ENCODE results near the gene TLR9.

TLR9 gene

GRCh38 chr3:52217409-52217805, 8.0 kb downstream of the TLR9 start:
- Histone ChIP-seq H3K9me3 (replicated peaks in 1 of 11) (no peaks in the 10 kb centered on the region), H3K27ac (peak overlapping the region in 6 of 11 experiments; percentile 6 to 56 (median 24); a peak in 6 of 22 replicates), H4K20me1 (peaks cover 0 to 70% (median 4%) of the 10 kb centered on the region in 11 experiments; a peak in 9 of 22 replicates), H3K4me1 (peaks cover 49 to 76% (median 64%) of the 10 kb centered on the region in 10 experiments), H3K9ac (peak overlapping the region in 3 of 11 experiments; percentile 13 to 43 (median 28); a peak in 3 of 22 replicates), H3K4me3 (no peak overlapping the region; a peak in 1 of 20 replicates), H3K27me3 (no peaks in the 10 kb centered on the region), H3K4me2 (peak overlapping the region; percentile 71 to 92 (median 77)), H3K36me3 (peaks cover 37 to 58% (median 40%) of the 10 kb centered on the region in 11 experiments)
- TF ChIP-seq Cebpa-rat (IDR thresholded peaks at IDR 0.05) = no peak

- H3K4me2 ChIP-seq = peak overlapping the region; percentile 71 to 92 (median 77)
Measured at GRCh38 chr3:52216585-52217408, 8.6 kb downstream of the TLR9 start.

GRCh38 chr3:52215351-52215750, 10.1 kb downstream of the TLR9 start:
- no peak overlapping the region for H3K4me3 ChIP-seq
- H3K27ac ChIP-seq = 0 out of 22 replicates have a peak overlapping the region, but pooled peaks of 1 of the 11 experiments have one; percentile 9
- no peak for TF ChIP-seq Cebpa-rat (IDR thresholded peaks at IDR 0.05)
- H3K36me3 ChIP-seq = peaks cover 58 to 63% (median 59%) of the 10 kb centered on the region in 11 experiments
- H3K4me1 ChIP-seq = peaks cover 40 to 61% (median 48%) of the 10 kb centered on the region in 10 experiments
- H4K20me1 ChIP-seq = peaks cover 0 to 76% (median 13%) of the 10 kb centered on the region in 11 experiments; a peak in 13 of 22 replicates
- H3K9ac ChIP-seq = no peak overlapping the region
- no peaks in the 10 kb centered on the region for H3K9me3 ChIP-seq (replicated peaks in 1 of 11)
- H3K27me3 ChIP-seq = no peaks in the 10 kb centered on the region
- H3K4me2 ChIP-seq = peak overlapping the region in 4 of 11 experiments; percentile 71 to 92 (median 82); a peak in 5 of 22 replicates

More at GRCh38 chr3:52216585-52217408, 8.6 kb downstream of the TLR9 start:
- Histone ChIP-seq H3K36me3 (peaks cover 43 to 58% (median 46%) of the 10 kb centered on the region in 11 experiments), H3K9me3 (replicated peaks in 1 of 11) (no peaks in the 10 kb centered on the region), H3K4me1 (peaks cover 49 to 70% (median 58%) of the 10 kb centered on the region in 10 experiments), H3K9ac (peak overlapping the region in 3 of 11 experiments; percentile 13 to 43 (median 28); a peak in 7 of 22 replicates), H3K4me3 (no peak overlapping the region; a peak in 1 of 20 replicates), H4K20me1 (peaks cover 0 to 72% (median 4%) of the 10 kb centered on the region in 11 experiments; a peak in 10 of 22 replicates), H3K27ac (peak overlapping the region in 6 of 11 experiments; percentile 6 to 56 (median 24); a peak in 9 of 22 replicates), H3K27me3 (no peaks in the 10 kb centered on the region)
- TF ChIP-seq Cebpa-rat (IDR thresholded peaks at IDR 0.05) = no peak

GRCh38 chr3:52213901-52214300, 11.5 kb downstream of the TLR9 start:
- peaks cover 28 to 64% (median 46%) of the 10 kb centered on the region in 10 experiments for H3K4me1 ChIP-seq
- H3K27me3 ChIP-seq = no peaks in the 10 kb centered on the region
- no peak overlapping the region for H3K27ac ChIP-seq
- H4K20me1 ChIP-seq = peaks cover 0 to 90% (median 19%) of the 10 kb centered on the region in 11 experiments; a peak in 13 of 22 replicates
- H3K9ac ChIP-seq = 0 out of 22 replicates have a peak overlapping the region, but pooled peaks of 1 of the 11 experiments have one; percentile 21
- TF ChIP-seq Cebpa-rat (IDR thresholded peaks at IDR 0.05) = no peak
- H3K4me2 ChIP-seq = no peak overlapping the region
- no peaks in the 10 kb centered on the region for H3K9me3 ChIP-seq (replicated peaks in 1 of 11)
- peaks cover 72 to 78% (median 73%) of the 10 kb centered on the region in 11 experiments for H3K36me3 ChIP-seq
- H3K4me3 ChIP-seq = no peak overlapping the region

GRCh38 chr3:52213005-52213404, 12.4 kb downstream of the TLR9 start:
- H3K4me3 ChIP-seq = no peak overlapping the region
- peaks cover 81 to 87% (median 82%) of the 10 kb centered on the region in 11 experiments for H3K36me3 ChIP-seq
- peak overlapping the region in 1 of 11 experiments; percentile 39; a peak in 1 of 22 replicates for H3K9ac ChIP-seq
- peaks cover 0 to 94% (median 21%) of the 10 kb centered on the region in 11 experiments; a peak in 14 of 22 replicates for H4K20me1 ChIP-seq
- H3K4me2 ChIP-seq = no peak overlapping the region
- no peak overlapping the region for H3K27ac ChIP-seq
- H3K9me3 ChIP-seq (replicated peaks in 1 of 11) = no peaks in the 10 kb centered on the region
- H3K4me1 ChIP-seq = peaks cover 19 to 64% (median 37%) of the 10 kb centered on the region in 10 experiments
- no peaks in the 10 kb centered on the region for H3K27me3 ChIP-seq
- TF ChIP-seq Cebpa-rat (IDR thresholded peaks at IDR 0.05) = no peak

GRCh38 chr3:52211268-52211891, 14.1 kb downstream of the TLR9 start:
- H3K4me1 ChIP-seq = peaks cover 3 to 48% (median 21%) of the 10 kb centered on the region in 10 experiments
- H3K27me3 ChIP-seq = no peaks in the 10 kb centered on the region
- H3K9me3 ChIP-seq (replicated peaks in 1 of 11) = no peaks in the 10 kb centered on the region
- H3K4me2 ChIP-seq = no peak overlapping the region
- no peak overlapping the region for H3K4me3 ChIP-seq
- TF ChIP-seq Cebpa-rat (IDR thresholded peaks at IDR 0.05) = no peak
- H4K20me1 ChIP-seq = peaks cover 0 to 97% (median 28%) of the 10 kb centered on the region in 11 experiments; a peak in 13 of 22 replicates
- peak overlapping the region in 3 of 11 experiments; percentile 3 to 43 (median 15); a peak in 4 of 22 replicates for H3K27ac ChIP-seq
- peaks cover 96 to 100% (median 98%) of the 10 kb centered on the region in 11 experiments for H3K36me3 ChIP-seq
- H3K9ac ChIP-seq = no peak overlapping the region

- peaks cover 98 to 100% (median 100%) of the 10 kb centered on the region in 11 experiments for H3K36me3 ChIP-seq
- H3K4me1 ChIP-seq = peaks cover 0 to 40% (median 13%) of the 10 kb centered on the region in 10 experiments; a peak in 14 of 20 replicates
- H3K27me3 ChIP-seq = no peaks in the 10 kb centered on the region
- peak in 1 of 11 experiments; percentile 47; a peak in 1 of 22 replicates for TF ChIP-seq Cebpa-rat (IDR thresholded peaks at IDR 0.05)
- H3K9me3 ChIP-seq (replicated peaks in 1 of 11) = no peaks in the 10 kb centered on the region
- peak overlapping the region in 2 of 11 experiments; percentile 5 to 32; a peak in 4 of 22 replicates for H3K27ac ChIP-seq
- no peak overlapping the region for H3K9ac ChIP-seq
- peak overlapping the region in 4 of 11 experiments; percentile 12 to 49 (median 30); a peak in 6 of 22 replicates for H3K4me2 ChIP-seq
- H4K20me1 ChIP-seq = peaks cover 0 to 96% (median 29%) of the 10 kb centered on the region in 11 experiments; a peak in 13 of 22 replicates
- H3K4me3 ChIP-seq = no peak overlapping the region
Measured at GRCh38 chr3:52210550-52211046, 14.8 kb downstream of the TLR9 start.

- Histone ChIP-seq H3K4me1 (peaks cover 0 to 40% (median 14%) of the 10 kb centered on the region in 10 experiments; a peak in 13 of 20 replicates), H3K27me3 (no peaks in the 10 kb centered on the region), H3K9ac (no peak overlapping the region), H3K27ac (peak overlapping the region in 2 of 11 experiments; percentile 5 to 32; a peak in 4 of 22 replicates), H4K20me1 (peaks cover 0 to 96% (median 29%) of the 10 kb centered on the region in 11 experiments; a peak in 13 of 22 replicates), H3K36me3 (peaks cover 98 to 100% (median 100%) of the 10 kb centered on the region in 11 experiments), H3K9me3 (replicated peaks in 1 of 11) (no peaks in the 10 kb centered on the region), H3K4me2 (peak overlapping the region in 4 of 11 experiments; percentile 12 to 49 (median 30); a peak in 7 of 22 replicates), H3K4me3 (no peak overlapping the region)
- no peak for TF ChIP-seq Cebpa-rat (IDR thresholded peaks at IDR 0.05)
Measured at GRCh38 chr3:52210037-52210436, 15.4 kb downstream of the TLR9 start.
